Ovary (tissue), 9 donors: ENCODE data around the gene COPS2. TPM values are rescaled to one million over a fixed set of nuclear protein-coding genes. Genes with fewer than 3 reads are reported as not detected.

ENCODE experiments used
- DNase-seq, 5 donors: peaks; one replicate each; pipeline ENCODE4 v3.0.0-alpha.2; 2019 to 2020
- H3K27ac ChIP-seq, 2 donors: fragments of 200-600 bp; one replicate each; pipeline versions ENCODE4 v1.5.1 to v1.8.0; 2019 to 2022
- H3K27me3 ChIP-seq: fragments of 200-600 bp; one replicate; pipeline ENCODE4 v1.8.0; 2022
- H3K36me3 ChIP-seq: fragments of 200-600 bp; sonication (generic); one replicate; pipeline ENCODE4 v1.5.1; 2019
- H3K4me1 ChIP-seq: one replicate; pipeline ENCODE4 v1.8.1; 2013; ENCODE audit warnings: mild to moderate bottlenecking, moderate library complexity; ENCODE audit not compliant: insufficient read depth
- H3K4me3 ChIP-seq: fragments of 200-600 bp; sonication (generic); one replicate; pipeline ENCODE4 v1.5.1; 2017
- H3K9me3 ChIP-seq, 2 donors: fragments of 200-600 bp in 1 of 2; sonication (generic) in 1 of 2; one replicate each; pipeline versions ENCODE4 v1.5.1 to v1.8.1; 2013 to 2019; ENCODE audit warnings: mild to moderate bottlenecking in 1 of 2, moderate library complexity in 1 of 2
- CTCF ChIP-seq, 3 donors: fragments of 450-650 bp in 2 of 3; fragments of 200-600 bp in 1 of 3; IDR thresholded peaks; one replicate each; pipeline versions ENCODE4 v1.5.1 to v1.8.0; 2016 to 2022; ENCODE audit warnings: antibody characterized with exemption in 3 of 3, mild to moderate bottlenecking in 1 of 3
- EP300 ChIP-seq: sonication (generic); formaldehyde crosslinking; IDR thresholded peaks from one replicate; pipeline ENCODE4 v1.6.1; 2017; ENCODE audit warnings: antibody characterized with exemption
- POLR2A ChIP-seq: fragments of 450-650 bp; IDR thresholded peaks from one replicate; pipeline ENCODE4 v1.6.1; 2017; ENCODE audit warnings: antibody characterized with exemption, mild to moderate bottlenecking, moderate library complexity
- WGBS, 3 donors: extraction: QIAGEN DNeasy Blood & Tissue Kit in 1 of 3; methylation state at CpG; one replicate each; pipeline versions ENCODE4 v1.1.5 to v1.1.7; 2013 to 2017; 5-methylcytosine and 5-hydroxymethylcytosine counted together
- intact Hi-C, 4 donors: fragments of 100-400 bp; cut with DNase I; formaldehyde crosslinking; loops; one replicate each; pipeline versions ENCODE4 v1.11.0 to v1.15.1; 2022 to 2023
- polyA plus RNA-seq, 2 donors: library from polyadenylated mRNA; stranded (reverse); fragments of 200-250 nt in 1 of 2; fragments of 350-450 nt in 1 of 2; fragmentation: Illumina TruSeq in 1 of 2; extraction: RNeasy Lipid Tissue Mini Kit (QIAGEN cat#74804) in 1 of 2; gene quantifications; one replicate each; pipeline ENCODE4 v1.2.3, GENCODE V29; 2013 to 2014
- total RNA-seq, 7 donors: library from RNA; depleted of rRNA in 2 of 7; stranded (reverse); fragments of >200 nt in 2 of 7; fragmentation: NEBNext Ultra II Directional in 3 of 7; extraction: Animal tissue kit (Norgen Biotek cat#: 25700) in 3 of 7; gene quantifications; one replicate each; pipeline versions ENCODE4 v1.1.0 to v1.2.4, GENCODE V29; 2016 to 2023
- donor health status: DM: no; HTN: no; CAD: no; lungs with moderate emphysema.
- donor health status: DM: no; HTN: no; CAD: no.
- donor health status: Bipolar disorder and iron deficiency.
- donor health status: DM: yes; HTN: yes; CAD: no.
- donor health status: DM: no; HTN: no; CAD: no.
- donor health status: DM: yes; HTN: yes; CAD: no.

Gene COPS2
- total and polyA plus RNA-seq, 9 donors, result 44.2 to 95.4 (median 80.0) TPM

GRCh38 chr15:49135342-49135857 lies 20.0 kb downstream of the COPS2 start:
- no peak overlapping the region for H3K27ac ChIP-seq

GRCh38 chr15:49134683-49135341 lies 20.6 kb downstream of the COPS2 start:
- no peaks in the 10 kb centered on the region for H3K4me1 ChIP-seq
- no peaks in the 10 kb centered on the region for H3K27me3 ChIP-seq
- H3K4me3 ChIP-seq, result no peak overlapping the region
- TF ChIP-seq CTCF (IDR thresholded peaks at IDR 0.05) (no peak), POLR2A (no peak), EP300 (no peak)
- no peaks in the 10 kb centered on the region for H3K36me3 ChIP-seq
- intact Hi-C loops, result loop anchor here in 1 of 4 donors (10.0 kb wide), 1 partner anchor 270 kb away; no protein-coding TSS in a partner anchor
- H3K9me3 ChIP-seq, result no peaks in the 10 kb centered on the region
- DNase-seq, result no peak
- no peak overlapping the region for H3K27ac ChIP-seq
- WGBS, 3 donors, result 53 to 63% (median 60%) methylated on average over 5 of the region's 5 CpGs

More at GRCh38 chr15:49135342-49135857, 20.0 kb downstream of the COPS2 start:
- H3K4me3 ChIP-seq, result no peak overlapping the region
- H3K4me1 ChIP-seq, result no peaks in the 10 kb centered on the region
- H3K36me3 ChIP-seq, result no peaks in the 10 kb centered on the region
- H3K9me3 ChIP-seq, result no peaks in the 10 kb centered on the region
- no peak for TF ChIP-seq CTCF (IDR thresholded peaks at IDR 0.05)
- no peak for TF ChIP-seq POLR2A
- TF ChIP-seq EP300, result no peak
- no peak for DNase-seq
- intact Hi-C loops, result loop anchor here in 1 of 4 donors (10.0 kb wide), 1 partner anchor 271 kb away; no protein-coding TSS in a partner anchor
- WGBS, 3 donors, result 53 to 76% (median 69%) methylated on average over 2 of the region's 2 CpGs
- no peaks in the 10 kb centered on the region for H3K27me3 ChIP-seq

- no peak overlapping the region for H3K27ac ChIP-seq
- no peaks in the 10 kb centered on the region for H3K27me3 ChIP-seq
- no peak for DNase-seq
- H3K4me3 ChIP-seq, result no peak overlapping the region
- intact Hi-C loops, result loop anchor here in 1 of 4 donors (10.0 kb wide), 1 partner anchor 267 kb away; no protein-coding TSS in a partner anchor
- H3K9me3 ChIP-seq, result no peaks in the 10 kb centered on the region
- 72 to 78% (median 75%) methylated on average over 3 of the region's 3 CpGs for WGBS, 3 donors
- H3K36me3 ChIP-seq, result no peaks in the 10 kb centered on the region
- no peaks in the 10 kb centered on the region for H3K4me1 ChIP-seq
- TF ChIP-seq EP300, result no peak
- no peak for TF ChIP-seq POLR2A
- no peak for TF ChIP-seq CTCF (IDR thresholded peaks at IDR 0.05)
Observed at GRCh38 chr15:49131403-49131802, 24.0 kb downstream of the COPS2 start.

- Histone ChIP-seq H3K4me1 (no peaks in the 10 kb centered on the region), H3K9me3 (no peaks in the 10 kb centered on the region), H3K36me3 (no peaks in the 10 kb centered on the region), H3K27ac (no peak overlapping the region), H3K4me3 (no peak overlapping the region), H3K27me3 (no peaks in the 10 kb centered on the region)
- TF ChIP-seq POLR2A (no peak), EP300 (no peak), CTCF (IDR thresholded peaks at IDR 0.05) (no peak)
- no peak for DNase-seq
- intact Hi-C loops, result no loop called here
- 53 to 88% (median 58%) methylated on average over 2 of the region's 2 CpGs for WGBS, 3 donors
Observed at GRCh38 chr15:49124371-49124770, 31.0 kb downstream of the COPS2 start.
